ENCODE measurements around the gene DCLK2.

Gene DCLK2

DNA sequence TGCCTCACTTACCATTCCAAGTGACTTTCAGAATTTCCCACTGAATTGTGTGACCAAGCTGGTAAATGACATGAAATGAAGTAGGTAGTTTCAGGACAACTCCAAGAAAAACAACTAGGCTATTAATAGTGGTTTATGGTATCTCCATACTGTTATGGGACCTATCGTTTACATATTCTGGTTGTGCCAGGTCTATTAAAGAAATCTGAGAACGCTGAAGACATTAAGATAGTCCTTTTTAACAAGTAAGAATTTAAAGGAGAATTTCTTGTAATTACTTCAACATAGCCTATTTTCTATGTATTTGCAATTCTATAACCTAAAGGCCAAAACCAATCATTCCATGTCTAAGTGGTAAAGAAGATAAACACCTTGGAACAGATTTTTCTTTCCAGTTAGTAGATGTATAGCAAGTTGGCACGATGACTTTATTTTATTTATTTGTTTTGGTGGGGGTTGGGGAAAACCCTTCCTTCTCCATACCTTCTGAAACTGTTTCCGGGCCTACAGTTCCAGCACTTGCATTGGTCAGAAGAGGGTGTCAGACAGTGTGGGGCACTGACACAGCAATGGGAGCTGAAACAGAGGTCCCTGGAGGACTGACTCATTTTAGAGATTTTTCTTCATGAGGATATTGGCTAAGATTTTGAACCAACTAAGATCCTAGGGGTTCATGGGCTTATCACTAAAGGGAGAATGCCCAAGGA is 7.6 kb upstream of the DCLK2 start (continued):
- TF ChIP-seq ZNF555 (tag by site-specific recombination; conservative IDR thresholded peaks at IDR 0.05) (no peak), ZNF302 (tag by site-specific recombination; IDR thresholded peaks at IDR 0.05; ENCODE audit: low read depth) (no peak), ZNF664 (tag by site-specific recombination; IDR thresholded peaks at IDR 0.05) (0 out of 2 replicates have a peak, but pooled peaks have one; percentile 1), MZF1 (tag by site-specific recombination; IDR thresholded peaks at IDR 0.05; ENCODE audit: borderline replicate concordance) (peak; percentile 25; the same call in 1 of the 2 replicates), ZNF146 (tag by site-specific recombination; IDR thresholded peaks at IDR 0.05) (no peak), PRDM1 (tag by site-specific recombination; IDR thresholded peaks at IDR 0.05) (no peak), ZNF747 (tag by site-specific recombination; IDR thresholded peaks at IDR 0.05) (no peak), ZNF114 (tag by site-specific recombination; IDR thresholded peaks at IDR 0.05) (no peak), IKZF3 (tag by site-specific recombination; IDR thresholded peaks at IDR 0.05) (no peak), HOXD13 (CRISPR knock-in tag; IDR thresholded peaks at IDR 0.05; ENCODE audit: borderline replicate concordance) (no peak), TRIM28 (IDR thresholded peaks at IDR 0.05; ENCODE audit: borderline replicate concordance, low read length) (no peak), ZNF843 (tag by site-specific recombination; IDR thresholded peaks at IDR 0.05) (peak; percentile 56; the same call in 1 of the 2 replicates), ZNF544 (tag by site-specific recombination; IDR thresholded peaks at IDR 0.05) (no peak), FEZF1 (tag by site-specific recombination; IDR thresholded peaks at IDR 0.05) (peak; percentile 63), ZNF335 (tag by site-specific recombination; conservative IDR thresholded peaks at IDR 0.05) (peak; percentile 33; the same call in 1 of the 2 replicates), KLF9 (tag by site-specific recombination; IDR thresholded peaks at IDR 0.05; ENCODE audit: low read depth) (no peak), ZBTB7A (tag by site-specific recombination; IDR thresholded peaks at IDR 0.05; ENCODE audit: low read depth) (no peak), ZNF792 (tag by site-specific recombination; IDR thresholded peaks at IDR 0.05) (no peak), ZNF549 (tag by site-specific recombination; IDR thresholded peaks at IDR 0.05) (0 out of 2 replicates have a peak, but pooled peaks have one; percentile 3), TCF7L2 (IDR thresholded peaks at IDR 0.05; ENCODE audit: borderline replicate concordance, low read depth, low read length) (no peak)
- TF ChIP-seq, protein P1, sequence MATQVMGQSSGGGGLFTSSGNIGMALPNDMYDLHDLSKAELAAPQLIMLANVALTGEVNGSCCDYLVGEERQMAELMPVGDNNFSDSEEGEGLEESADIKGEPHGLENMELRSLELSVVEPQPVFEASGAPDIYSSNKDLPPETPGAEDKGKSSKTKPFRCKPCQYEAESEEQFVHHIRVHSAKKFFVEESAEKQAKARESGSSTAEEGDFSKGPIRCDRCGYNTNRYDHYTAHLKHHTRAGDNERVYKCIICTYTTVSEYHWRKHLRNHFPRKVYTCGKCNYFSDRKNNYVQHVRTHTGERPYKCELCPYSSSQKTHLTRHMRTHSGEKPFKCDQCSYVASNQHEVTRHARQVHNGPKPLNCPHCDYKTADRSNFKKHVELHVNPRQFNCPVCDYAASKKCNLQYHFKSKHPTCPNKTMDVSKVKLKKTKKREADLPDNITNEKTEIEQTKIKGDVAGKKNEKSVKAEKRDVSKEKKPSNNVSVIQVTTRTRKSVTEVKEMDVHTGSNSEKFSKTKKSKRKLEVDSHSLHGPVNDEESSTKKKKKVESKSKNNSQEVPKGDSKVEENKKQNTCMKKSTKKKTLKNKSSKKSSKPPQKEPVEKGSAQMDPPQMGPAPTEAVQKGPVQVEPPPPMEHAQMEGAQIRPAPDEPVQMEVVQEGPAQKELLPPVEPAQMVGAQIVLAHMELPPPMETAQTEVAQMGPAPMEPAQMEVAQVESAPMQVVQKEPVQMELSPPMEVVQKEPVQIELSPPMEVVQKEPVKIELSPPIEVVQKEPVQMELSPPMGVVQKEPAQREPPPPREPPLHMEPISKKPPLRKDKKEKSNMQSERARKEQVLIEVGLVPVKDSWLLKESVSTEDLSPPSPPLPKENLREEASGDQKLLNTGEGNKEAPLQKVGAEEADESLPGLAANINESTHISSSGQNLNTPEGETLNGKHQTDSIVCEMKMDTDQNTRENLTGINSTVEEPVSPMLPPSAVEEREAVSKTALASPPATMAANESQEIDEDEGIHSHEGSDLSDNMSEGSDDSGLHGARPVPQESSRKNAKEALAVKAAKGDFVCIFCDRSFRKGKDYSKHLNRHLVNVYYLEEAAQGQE (tag by site-specific recombination; IDR thresholded peaks at IDR 0.05), result no peak
- TF ChIP-seq, protein P2, sequence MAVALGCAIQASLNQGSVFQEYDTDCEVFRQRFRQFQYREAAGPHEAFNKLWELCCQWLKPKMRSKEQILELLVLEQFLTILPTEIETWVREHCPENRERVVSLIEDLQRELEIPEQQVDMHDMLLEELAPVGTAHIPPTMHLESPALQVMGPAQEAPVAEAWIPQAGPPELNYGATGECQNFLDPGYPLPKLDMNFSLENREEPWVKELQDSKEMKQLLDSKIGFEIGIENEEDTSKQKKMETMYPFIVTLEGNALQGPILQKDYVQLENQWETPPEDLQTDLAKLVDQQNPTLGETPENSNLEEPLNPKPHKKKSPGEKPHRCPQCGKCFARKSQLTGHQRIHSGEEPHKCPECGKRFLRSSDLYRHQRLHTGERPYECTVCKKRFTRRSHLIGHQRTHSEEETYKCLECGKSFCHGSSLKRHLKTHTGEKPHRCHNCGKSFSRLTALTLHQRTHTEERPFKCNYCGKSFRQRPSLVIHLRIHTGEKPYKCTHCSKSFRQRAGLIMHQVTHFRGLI (tag by site-specific recombination; IDR thresholded peaks at IDR 0.05), result no peak
- TF ChIP-seq, protein P3, sequence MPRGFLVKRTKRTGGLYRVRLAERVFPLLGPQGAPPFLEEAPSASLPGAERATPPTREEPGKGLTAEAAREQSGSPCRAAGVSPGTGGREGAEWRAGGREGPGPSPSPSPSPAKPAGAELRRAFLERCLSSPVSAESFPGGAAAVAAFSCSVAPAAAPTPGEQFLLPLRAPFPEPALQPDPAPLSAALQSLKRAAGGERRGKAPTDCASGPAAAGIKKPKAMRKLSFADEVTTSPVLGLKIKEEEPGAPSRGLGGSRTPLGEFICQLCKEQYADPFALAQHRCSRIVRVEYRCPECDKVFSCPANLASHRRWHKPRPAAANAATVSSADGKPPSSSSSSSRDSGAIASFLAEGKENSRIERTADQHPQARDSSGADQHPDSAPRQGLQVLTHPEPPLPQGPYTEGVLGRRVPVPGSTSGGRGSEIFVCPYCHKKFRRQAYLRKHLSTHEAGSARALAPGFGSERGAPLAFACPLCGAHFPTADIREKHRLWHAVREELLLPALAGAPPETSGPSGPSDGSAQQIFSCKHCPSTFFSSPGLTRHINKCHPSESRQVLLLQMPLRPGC (tag by site-specific recombination; IDR thresholded peaks at IDR 0.05), result no peak
- TF ChIP-seq, protein P4, sequence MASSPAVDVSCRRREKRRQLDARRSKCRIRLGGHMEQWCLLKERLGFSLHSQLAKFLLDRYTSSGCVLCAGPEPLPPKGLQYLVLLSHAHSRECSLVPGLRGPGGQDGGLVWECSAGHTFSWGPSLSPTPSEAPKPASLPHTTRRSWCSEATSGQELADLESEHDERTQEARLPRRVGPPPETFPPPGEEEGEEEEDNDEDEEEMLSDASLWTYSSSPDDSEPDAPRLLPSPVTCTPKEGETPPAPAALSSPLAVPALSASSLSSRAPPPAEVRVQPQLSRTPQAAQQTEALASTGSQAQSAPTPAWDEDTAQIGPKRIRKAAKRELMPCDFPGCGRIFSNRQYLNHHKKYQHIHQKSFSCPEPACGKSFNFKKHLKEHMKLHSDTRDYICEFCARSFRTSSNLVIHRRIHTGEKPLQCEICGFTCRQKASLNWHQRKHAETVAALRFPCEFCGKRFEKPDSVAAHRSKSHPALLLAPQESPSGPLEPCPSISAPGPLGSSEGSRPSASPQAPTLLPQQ (tag by site-specific recombination; IDR thresholded peaks at IDR 0.05), result 0 out of 2 replicates have a peak, but pooled peaks have one; percentile 13
- TF ChIP-seq, protein P5, sequence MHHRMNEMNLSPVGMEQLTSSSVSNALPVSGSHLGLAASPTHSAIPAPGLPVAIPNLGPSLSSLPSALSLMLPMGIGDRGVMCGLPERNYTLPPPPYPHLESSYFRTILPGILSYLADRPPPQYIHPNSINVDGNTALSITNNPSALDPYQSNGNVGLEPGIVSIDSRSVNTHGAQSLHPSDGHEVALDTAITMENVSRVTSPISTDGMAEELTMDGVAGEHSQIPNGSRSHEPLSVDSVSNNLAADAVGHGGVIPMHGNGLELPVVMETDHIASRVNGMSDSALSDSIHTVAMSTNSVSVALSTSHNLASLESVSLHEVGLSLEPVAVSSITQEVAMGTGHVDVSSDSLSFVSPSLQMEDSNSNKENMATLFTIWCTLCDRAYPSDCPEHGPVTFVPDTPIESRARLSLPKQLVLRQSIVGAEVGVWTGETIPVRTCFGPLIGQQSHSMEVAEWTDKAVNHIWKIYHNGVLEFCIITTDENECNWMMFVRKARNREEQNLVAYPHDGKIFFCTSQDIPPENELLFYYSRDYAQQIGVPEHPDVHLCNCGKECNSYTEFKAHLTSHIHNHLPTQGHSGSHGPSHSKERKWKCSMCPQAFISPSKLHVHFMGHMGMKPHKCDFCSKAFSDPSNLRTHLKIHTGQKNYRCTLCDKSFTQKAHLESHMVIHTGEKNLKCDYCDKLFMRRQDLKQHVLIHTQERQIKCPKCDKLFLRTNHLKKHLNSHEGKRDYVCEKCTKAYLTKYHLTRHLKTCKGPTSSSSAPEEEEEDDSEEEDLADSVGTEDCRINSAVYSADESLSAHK (tag by site-specific recombination; IDR thresholded peaks at IDR 0.05), result peak; percentile 45
- TF ChIP-seq, protein P6, sequence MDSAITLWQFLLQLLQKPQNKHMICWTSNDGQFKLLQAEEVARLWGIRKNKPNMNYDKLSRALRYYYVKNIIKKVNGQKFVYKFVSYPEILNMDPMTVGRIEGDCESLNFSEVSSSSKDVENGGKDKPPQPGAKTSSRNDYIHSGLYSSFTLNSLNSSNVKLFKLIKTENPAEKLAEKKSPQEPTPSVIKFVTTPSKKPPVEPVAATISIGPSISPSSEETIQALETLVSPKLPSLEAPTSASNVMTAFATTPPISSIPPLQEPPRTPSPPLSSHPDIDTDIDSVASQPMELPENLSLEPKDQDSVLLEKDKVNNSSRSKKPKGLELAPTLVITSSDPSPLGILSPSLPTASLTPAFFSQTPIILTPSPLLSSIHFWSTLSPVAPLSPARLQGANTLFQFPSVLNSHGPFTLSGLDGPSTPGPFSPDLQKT (IDR thresholded peaks at IDR 0.05; ENCODE audit: borderline replicate concordance, low read depth, low read length), result no peak
